HAP-1 (cell line): ENCODE measurements around the gene HEXB.
"Not testable (repeated sequence)": the region's sequence is repeated elsewhere in the genome, so short reads cannot be mapped to it uniquely, and the experiment has no call there.

Experiments used
- DNase-seq, 2 experiments: peaks; one replicate each; pipeline ENCODE4 v3.0.0-alpha.2; 2016 to 2020; ENCODE audit warnings: low spot score in 2 of 2
- H3K27me3 ChIP-seq: fragments of 250-450 bp; sonication (Bioruptor Pico); 2 replicates; pipeline ENCODE4 v1.5.1; 2020; ENCODE audit warnings: low read depth, mild to moderate bottlenecking, moderate library complexity
- H3K36me3 ChIP-seq: fragments of 250-450 bp; sonication (Bioruptor Pico); replicated peaks from 2 replicates; pipeline ENCODE4 v1.5.1; 2020; ENCODE audit warnings: mild to moderate bottlenecking
- H3K4me1 ChIP-seq: fragments of 250-450 bp; sonication (Bioruptor Pico); 2 replicates; pipeline ENCODE4 v1.5.1; 2020; ENCODE audit warnings: mild to moderate bottlenecking
- H3K4me3 ChIP-seq: fragments of 250-450 bp; sonication (Bioruptor Pico); 2 replicates; pipeline ENCODE4 v1.5.1; 2020; ENCODE audit warnings: mild to moderate bottlenecking, moderate library complexity
- H3K9me3 ChIP-seq: fragments of 250-450 bp; sonication (Bioruptor Pico); 2 replicates; pipeline ENCODE4 v1.5.1; 2020; ENCODE audit warnings: mild to moderate bottlenecking, moderate library complexity
- in situ Hi-C: fragments of 300-500 bp; cut with MboI; formaldehyde crosslinking; loops from 3 replicates; pipeline ENCODE4 v1.14.3; 2020; ENCODE audit warnings: low sequenced_read_pairs, inconsistent platforms, mixed read lengths

The HEXB gene

DNA sequence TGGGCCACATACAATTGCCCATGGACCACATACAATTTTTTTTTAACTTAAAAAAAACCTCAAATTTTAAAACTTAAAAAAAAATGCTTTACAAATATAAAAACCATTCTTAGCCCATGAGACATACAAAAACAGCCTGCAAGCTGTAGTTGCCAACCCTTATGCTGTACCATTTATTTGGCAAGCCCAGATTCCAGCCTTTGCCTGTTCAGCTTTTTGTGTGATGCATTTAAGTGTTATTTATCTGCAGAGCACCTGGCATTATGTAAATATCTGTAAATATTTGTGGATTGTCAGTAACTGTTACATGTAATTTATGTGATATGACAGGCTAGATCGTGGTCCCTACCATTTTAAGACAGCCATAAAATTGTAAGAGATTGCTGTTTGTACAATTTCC, 32.6 kb downstream of the HEXB start:
- no peaks in the 10 kb centered on the region for H3K4me1 ChIP-seq
- peaks cover 48% of the 10 kb centered on the region for H3K36me3 ChIP-seq
- in situ Hi-C loops = no loop called here
- no peak for DNase-seq
- H3K4me3 ChIP-seq = no peak overlapping the region
- no peaks in the 10 kb centered on the region for H3K9me3 ChIP-seq
- no peaks in the 10 kb centered on the region for H3K27me3 ChIP-seq

DNA sequence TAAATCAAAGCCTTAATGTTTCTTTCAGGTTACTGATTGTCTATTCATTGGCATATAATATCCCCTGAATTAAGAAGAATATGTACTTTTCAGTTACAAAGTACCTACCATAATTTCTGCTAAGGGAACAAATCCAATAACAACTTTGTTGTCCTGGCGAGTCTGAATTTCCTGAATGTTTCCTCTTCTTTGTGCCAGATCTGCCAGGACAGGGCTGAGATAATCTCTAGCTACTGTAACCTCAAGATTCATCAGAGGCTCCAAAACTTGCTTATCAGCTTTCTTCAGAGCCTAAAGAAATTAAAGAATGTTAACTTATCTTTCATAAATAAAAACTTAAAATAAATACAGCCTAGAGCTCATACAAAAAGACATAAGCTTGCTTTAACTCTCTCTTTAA, 37.2 kb downstream of the HEXB start:
- Histone ChIP-seq H3K4me1 (no peaks in the 10 kb centered on the region), H3K27me3 (no peaks in the 10 kb centered on the region), H3K36me3 (peaks cover 40% of the 10 kb centered on the region), H3K4me3 (no peak overlapping the region), H3K9me3 (no peaks in the 10 kb centered on the region)
- no peak for DNase-seq
- in situ Hi-C loops = no loop called here

DNA sequence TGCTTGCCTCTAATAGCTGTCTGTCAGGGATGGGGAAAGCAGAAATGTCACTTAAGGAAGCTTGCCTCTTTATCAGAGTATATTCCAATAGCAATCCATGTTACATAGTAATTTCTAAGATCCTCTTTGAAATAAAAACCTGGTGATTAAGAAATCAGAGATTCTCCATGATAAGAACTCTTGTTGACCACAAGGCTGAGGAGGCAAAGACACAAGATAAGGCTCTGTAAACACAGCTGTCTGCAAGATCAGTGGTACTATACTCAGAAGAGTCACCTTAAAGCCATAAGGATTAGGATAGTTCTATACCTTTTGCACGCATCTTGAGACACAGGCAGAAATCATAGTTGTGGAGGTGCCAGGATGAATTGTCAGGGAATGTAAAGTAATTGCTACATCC, 40.3 kb downstream of the HEXB start:
- DNase-seq = no peak
- Histone ChIP-seq H3K4me1 (no peaks in the 10 kb centered on the region), H3K9me3 (no peaks in the 10 kb centered on the region), H3K27me3 (no peaks in the 10 kb centered on the region), H3K4me3 (no peak overlapping the region), H3K36me3 (peaks cover 35% of the 10 kb centered on the region)
- in situ Hi-C loops = no loop called here

DNA sequence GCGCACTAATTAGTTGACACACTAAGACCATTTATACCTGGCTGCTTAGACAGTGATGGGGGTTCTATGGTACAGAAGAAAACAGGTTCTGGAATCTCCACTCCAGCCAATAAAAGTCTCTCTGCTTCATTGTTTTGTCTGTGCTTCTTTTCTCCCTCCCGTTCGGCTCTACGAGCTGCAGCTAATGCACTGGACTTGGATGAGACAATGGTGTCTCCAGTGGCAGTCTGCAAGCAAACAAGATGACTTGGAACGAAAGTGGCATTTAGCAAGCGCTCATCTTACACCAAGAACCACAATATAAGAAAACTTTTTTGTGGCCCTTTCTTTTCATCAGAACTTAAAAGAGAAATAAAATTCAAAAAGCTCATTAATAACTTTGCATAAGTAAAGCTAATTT, 51.7 kb downstream of the HEXB start:
- in situ Hi-C loops = no loop called here
- Histone ChIP-seq H3K4me1 (peaks cover 7% of the 10 kb centered on the region), H3K4me3 (no peak overlapping the region), H3K9me3 (no peaks in the 10 kb centered on the region), H3K36me3 (peaks cover 29% of the 10 kb centered on the region), H3K27me3 (no peaks in the 10 kb centered on the region)
- no peak for DNase-seq

DNA sequence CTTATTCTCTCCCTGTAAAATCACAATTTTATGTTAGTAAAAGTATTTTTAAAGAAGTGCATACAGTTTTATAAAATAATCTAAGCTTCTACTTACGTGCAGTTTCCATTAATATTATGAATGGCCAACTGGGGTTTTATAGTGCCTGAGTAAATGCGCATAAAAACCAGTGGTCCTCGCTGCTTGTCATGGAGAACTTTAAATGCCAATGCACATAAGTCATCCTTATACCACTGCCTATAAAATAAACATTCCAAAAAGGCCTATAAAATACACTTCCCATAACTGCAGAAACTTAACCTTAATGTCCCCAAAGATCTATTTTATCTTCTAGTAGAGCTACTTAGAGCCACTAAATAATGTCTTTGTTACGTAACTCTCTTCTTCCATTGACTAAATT, 53.4 kb downstream of the HEXB start:
- Histone ChIP-seq H3K9me3 (no peaks in the 10 kb centered on the region), H3K36me3 (peaks cover 21% of the 10 kb centered on the region), H3K27me3 (no peaks in the 10 kb centered on the region), H3K4me3 (no peak overlapping the region), H3K4me1 (peaks cover 7% of the 10 kb centered on the region)
- DNase-seq = peak in 1 of 2 experiments; percentile 48
- in situ Hi-C loops = no loop called here

DNA sequence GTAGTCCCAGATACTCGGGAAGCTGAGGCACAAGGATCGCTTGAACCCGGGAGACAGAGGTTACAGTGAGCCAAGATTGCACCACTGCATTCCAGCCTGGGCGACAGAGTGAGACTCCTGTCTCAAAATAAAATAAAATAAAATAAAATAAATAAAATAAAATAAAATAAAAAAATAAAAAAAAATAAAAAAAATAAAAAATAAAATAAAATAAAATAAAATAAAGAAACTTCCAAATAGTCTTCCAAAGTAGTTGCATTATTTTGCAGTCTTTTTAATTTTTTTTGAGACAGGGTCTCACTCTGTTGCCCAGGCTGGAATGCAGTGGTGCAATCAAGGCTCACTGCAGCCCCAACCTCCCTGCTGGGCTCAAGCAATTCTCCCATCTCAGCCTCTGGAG, 63.7 kb downstream of the HEXB start:
- H3K4me3 ChIP-seq, H3K4me1 ChIP-seq, H3K27me3 ChIP-seq, H3K9me3 ChIP-seq, DNase-seq, in situ Hi-C loops: not testable (repeated sequence)
- peaks cover 36% of the 10 kb centered on the region for H3K36me3 ChIP-seq

DNA sequence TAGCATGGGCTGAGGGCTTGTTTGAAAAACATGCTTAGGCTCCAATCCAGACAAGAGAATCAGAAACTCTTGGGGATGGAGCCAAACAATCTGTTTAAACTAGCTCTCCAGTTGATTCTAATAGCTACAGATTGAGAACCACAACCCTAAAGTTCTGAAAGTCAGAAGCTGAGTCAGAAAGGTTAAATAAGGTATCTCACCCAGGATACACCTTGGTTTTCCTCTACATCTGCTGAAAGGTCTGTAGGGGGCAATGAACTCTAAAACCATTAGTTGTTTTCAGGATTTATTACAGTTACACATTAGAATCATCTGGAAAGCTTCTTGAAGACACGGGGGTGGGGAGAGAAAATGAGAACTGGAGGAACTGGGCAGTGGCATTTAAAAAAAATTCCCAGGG, 76.2 kb downstream of the HEXB start:
- Histone ChIP-seq H3K4me1 (peaks cover 13% of the 10 kb centered on the region), H3K36me3 (peaks cover 64% of the 10 kb centered on the region), H3K27me3 (no peaks in the 10 kb centered on the region), H3K9me3 (no peaks in the 10 kb centered on the region), H3K4me3 (no peak overlapping the region)
- no peak for DNase-seq
- in situ Hi-C loops = loop anchor here (10.0 kb wide), 1 partner anchor 154 kb away; no protein-coding TSS in a partner anchor

DNA sequence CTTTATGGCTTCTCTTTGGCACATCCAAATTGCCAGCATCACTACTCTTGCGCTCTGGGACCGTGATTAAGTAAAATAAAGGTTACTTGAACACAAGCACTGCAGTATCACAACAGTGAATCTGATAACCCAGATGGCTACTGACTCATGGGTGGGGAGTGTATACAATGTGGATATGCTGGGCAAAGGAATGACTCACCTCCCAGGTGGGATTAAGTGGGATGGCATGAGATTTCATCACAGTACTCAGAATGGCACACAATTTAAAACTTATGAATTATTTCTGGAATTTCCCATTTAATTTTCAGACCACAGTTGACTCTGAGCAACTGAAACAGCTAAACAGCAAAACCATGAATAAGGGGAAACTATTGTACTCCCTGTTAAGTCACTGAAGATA, 77.6 kb downstream of the HEXB start:
- DNase-seq = no peak
- no peaks in the 10 kb centered on the region for H3K27me3 ChIP-seq
- peaks cover 13% of the 10 kb centered on the region for H3K4me1 ChIP-seq
- H3K9me3 ChIP-seq = no peaks in the 10 kb centered on the region
- H3K36me3 ChIP-seq = peaks cover 53% of the 10 kb centered on the region
- in situ Hi-C loops = loop anchor here (10.0 kb wide), 1 partner anchor 152 kb away; no protein-coding TSS in a partner anchor
- H3K4me3 ChIP-seq = no peak overlapping the region

DNA sequence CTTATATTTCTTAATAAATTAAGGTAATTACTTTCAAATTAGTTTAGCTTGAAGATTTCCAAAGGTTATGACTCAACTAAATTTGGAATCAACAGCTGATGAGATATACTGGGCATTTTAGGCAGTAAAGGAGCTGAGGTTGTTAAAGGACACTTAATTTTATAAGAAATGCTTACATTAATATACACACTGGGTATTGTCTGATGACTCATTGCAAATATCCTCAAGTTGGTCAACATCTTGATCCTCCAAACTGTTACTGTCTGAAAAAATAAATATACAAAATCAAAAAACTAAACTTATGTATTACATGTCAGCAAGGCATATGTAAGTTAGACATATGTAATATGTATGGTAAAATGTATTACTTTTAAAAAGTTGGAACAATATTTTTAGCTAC, 78.5 kb downstream of the HEXB start:
- Histone ChIP-seq H3K36me3 (peaks cover 48% of the 10 kb centered on the region), H3K9me3 (no peaks in the 10 kb centered on the region), H3K27me3 (no peaks in the 10 kb centered on the region), H3K4me3 (no peak overlapping the region), H3K4me1 (peaks cover 17% of the 10 kb centered on the region)
- in situ Hi-C loops = loop anchor here (10.0 kb wide), 1 partner anchor 151 kb away; no protein-coding TSS in a partner anchor
- no peak for DNase-seq

DNA sequence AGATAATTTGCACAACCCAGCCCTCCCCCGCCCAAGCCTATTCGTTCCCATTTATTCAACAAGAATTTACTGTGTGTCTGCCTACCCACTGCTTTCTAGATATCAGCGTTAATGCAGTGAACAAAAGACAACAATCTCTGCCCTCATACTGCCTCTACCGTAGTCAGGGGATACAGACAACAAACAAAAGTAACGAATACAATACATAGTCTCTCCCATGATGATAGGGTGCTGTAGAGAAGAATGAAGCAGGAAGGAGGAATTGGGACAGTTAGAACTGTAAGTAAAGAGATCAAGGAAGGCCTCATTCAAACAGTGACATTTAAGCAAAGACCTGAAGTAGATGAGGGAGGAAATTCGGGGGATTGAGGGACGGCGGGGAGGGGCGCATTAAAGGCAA, 80.2 kb downstream of the HEXB start:
- Histone ChIP-seq H3K9me3 (no peaks in the 10 kb centered on the region), H3K4me1 (peaks cover 17% of the 10 kb centered on the region), H3K36me3 (peaks cover 49% of the 10 kb centered on the region), H3K4me3 (no peak overlapping the region), H3K27me3 (no peaks in the 10 kb centered on the region)
- DNase-seq = peak; percentile 49 to 64
- in situ Hi-C loops = loop anchor here (10.0 kb wide), 1 partner anchor 150 kb away; no protein-coding TSS in a partner anchor

DNA sequence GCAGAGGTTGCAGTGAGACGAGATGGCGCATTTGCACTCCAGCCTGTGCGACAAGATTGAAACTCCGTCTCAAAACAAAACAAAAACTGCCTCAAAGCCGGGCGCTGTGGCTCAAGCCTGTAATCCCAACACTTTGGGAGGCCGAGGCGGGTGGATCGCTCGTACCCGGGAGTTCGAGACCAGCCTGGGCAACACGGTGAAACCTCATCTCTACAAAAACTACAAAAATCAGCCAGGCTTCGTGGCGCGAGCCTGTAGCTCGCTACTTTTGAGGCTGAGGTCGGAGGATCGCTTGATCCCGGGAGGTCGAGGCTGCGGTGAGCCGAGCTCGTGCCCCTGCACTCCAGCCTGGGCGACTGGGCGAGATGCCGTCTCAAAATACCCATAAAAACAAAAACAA, 80.9 kb downstream of the HEXB start:
- DNase-seq = no peak
- no peaks in the 10 kb centered on the region for H3K9me3 ChIP-seq
- peaks cover 49% of the 10 kb centered on the region for H3K36me3 ChIP-seq
- H3K4me3 ChIP-seq = peak overlapping the region; percentile 85
- H3K27me3 ChIP-seq = no peaks in the 10 kb centered on the region
- in situ Hi-C loops = loop anchor here (10.0 kb wide), 1 partner anchor 149 kb away; no protein-coding TSS in a partner anchor
- H3K4me1 ChIP-seq = peaks cover 17% of the 10 kb centered on the region

DNA sequence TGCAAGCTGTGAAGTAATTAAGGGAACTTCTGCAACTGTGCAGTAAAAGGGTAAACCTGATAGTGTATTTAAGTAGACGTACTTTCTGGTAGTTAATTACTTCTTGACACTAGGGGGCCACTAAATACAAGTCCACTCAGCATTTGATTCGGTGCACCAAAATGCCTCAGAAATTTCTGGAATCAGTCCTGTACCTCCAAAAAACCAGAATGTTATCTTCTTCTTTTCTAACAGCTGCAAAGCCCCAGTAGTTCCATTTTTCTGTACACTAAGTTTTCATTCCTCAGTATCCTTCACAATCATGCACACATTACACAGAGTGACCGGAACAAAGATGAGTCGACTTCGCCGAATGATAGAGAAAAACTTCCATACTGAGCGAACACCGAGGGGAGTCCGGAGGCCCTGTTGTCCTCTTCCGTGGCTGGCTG, 81.4 kb downstream of the HEXB start:
- H3K4me3 ChIP-seq = peak overlapping the region; percentile 85
- in situ Hi-C loops = loop anchor here (10.0 kb wide), 1 partner anchor 148 kb away; no protein-coding TSS in a partner anchor
- peaks cover 49% of the 10 kb centered on the region for H3K36me3 ChIP-seq
- peak; percentile 27 to 64 for DNase-seq
- no peaks in the 10 kb centered on the region for H3K9me3 ChIP-seq
- peaks cover 17% of the 10 kb centered on the region for H3K4me1 ChIP-seq
- no peaks in the 10 kb centered on the region for H3K27me3 ChIP-seq

DNA sequence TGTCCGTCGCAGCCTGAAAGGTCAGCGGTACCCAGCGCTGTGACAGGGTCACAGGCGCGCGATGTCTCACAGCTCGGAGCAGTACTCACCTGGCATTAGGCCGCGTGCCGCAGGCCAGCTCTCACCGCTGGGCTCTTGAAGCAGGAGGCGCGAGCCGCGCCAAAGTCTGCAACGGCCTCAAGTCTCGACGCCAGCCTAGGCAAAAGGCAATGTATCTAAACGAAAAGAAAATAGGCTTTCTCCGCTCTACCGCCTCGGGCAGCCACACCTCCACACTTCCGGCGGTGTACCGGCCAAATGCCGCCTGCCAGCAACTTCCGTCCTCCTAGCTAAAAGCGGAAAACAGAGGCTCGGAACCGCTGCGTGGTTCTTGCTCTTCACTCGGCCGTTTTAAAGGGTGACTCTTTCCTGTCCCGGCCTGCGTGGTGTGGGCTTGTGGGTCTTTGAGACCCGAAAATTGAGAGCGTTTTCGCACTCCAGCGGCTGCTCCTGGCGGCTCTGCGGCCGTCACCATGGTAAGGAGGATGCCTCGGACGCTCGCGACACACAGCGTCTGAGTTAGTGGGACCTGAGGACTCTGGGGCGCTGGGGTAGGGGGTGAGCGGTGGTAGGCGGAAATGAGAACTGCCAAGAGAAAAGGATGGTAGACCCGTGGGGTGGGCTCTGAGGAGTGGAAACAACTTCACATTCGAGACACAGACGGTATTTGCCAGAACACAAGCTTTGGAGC, 82.0 kb downstream of the HEXB start, which contains the start of the genes GFM2 and NSA2:
Gene GFM2 (minus strand): TSS at position 269 of the 730 bp plus-strand sequence. CDS start 3,375 bp downstream, outside the sequence.
Gene NSA2 (plus strand): TSS at position 401 of the 730 bp plus-strand sequence. CDS start 112 bp downstream, at position 513.
- DNase-seq = peak; percentile 74 to 93
- Histone ChIP-seq H3K4me3 (peak within 1 kb of the TSS; percentile 85), H3K9me3 (no peaks in the 10 kb centered on the region), H3K4me1 (peaks cover 17% of the 10 kb centered on the region), H3K27me3 (no peaks in the 10 kb centered on the region), H3K36me3 (peaks cover 44% of the 10 kb centered on the region)
- in situ Hi-C loops = loop anchor here (10.0 kb wide), 1 partner anchor 148 kb away; no protein-coding TSS in a partner anchor

DNA sequence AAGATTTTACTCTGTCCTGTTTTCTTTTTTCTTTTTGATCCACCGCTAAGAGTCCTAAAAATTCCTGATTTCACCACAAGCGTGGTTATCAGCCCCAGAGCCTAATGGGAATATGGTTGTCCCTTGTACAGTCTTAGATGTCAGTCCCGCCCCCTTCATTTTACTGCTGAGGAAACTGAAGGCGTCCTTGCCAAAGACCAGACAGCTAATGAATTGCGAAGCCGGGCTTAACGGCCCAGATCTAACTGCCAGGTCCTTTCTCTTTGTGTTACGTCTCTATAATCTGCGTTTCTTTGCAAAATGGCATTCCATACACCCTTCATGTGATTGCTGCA, 82.5 kb downstream of the HEXB start:
- Histone ChIP-seq H3K9me3 (no peaks in the 10 kb centered on the region), H3K4me1 (peaks cover 17% of the 10 kb centered on the region), H3K27me3 (no peaks in the 10 kb centered on the region), H3K36me3 (peaks cover 42% of the 10 kb centered on the region), H3K4me3 (peak overlapping the region; percentile 85)
- in situ Hi-C loops = loop anchor here (10.0 kb wide), 1 partner anchor 147 kb away; no protein-coding TSS in a partner anchor
- peak; percentile 40 to 61 for DNase-seq
